Right lobe of liver (tissue), 4 donors: ENCODE data around the gene DOHH.

Source experiments
- POLR2A ChIP-seq: fragments of 450-650 bp; IDR thresholded peaks from one replicate; pipeline ENCODE4 v1.6.1; 2017; ENCODE audit warnings: antibody characterized with exemption, mild to moderate bottlenecking
- TF ChIP-seq, protein P1 (sequence below), 4 donors: fragments of 200-600 bp in 3 of 4; fragments of 450-650 bp in 1 of 4; IDR thresholded peaks; one replicate each; pipeline versions ENCODE4 v1.5.1 to v1.8.0; 2016 to 2022; ENCODE audit warnings: antibody characterized with exemption in 4 of 4, mild to moderate bottlenecking in 2 of 4
- donor health status: DM: no; HTN: no; CAD: no.
- donor health status: DM: no; HTN: no; CAD: no.
- donor health status: DM: no; HTN: yes; CAD: no.

DNA sequence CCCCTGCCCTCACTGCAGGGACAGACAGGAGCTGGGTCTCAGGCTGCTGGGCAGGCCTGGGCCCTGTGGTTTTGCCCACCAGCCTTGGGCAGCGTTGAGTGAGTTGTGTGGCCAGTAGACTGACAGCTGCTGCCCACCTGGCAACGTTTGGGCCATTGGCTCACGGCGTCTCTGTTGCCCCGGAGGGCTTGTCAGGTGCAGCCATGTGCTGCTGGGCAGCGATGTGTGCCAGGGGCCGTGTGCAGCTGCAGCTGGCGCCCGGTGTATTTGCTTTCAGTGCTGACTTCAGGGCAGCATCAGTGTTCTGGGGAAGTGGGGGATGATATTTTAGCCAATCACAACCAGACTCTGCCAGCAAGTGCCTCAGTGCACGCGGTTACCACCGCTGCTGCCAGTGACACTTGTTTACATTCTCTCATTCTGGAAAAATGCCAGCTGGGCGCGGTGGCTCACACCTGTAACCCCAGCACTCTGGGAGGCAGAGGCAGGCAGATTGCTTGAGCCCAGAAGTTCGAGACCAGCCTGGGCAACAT, 16.3 kb upstream of the DOHH start:
- TF ChIP-seq, protein P1, sequence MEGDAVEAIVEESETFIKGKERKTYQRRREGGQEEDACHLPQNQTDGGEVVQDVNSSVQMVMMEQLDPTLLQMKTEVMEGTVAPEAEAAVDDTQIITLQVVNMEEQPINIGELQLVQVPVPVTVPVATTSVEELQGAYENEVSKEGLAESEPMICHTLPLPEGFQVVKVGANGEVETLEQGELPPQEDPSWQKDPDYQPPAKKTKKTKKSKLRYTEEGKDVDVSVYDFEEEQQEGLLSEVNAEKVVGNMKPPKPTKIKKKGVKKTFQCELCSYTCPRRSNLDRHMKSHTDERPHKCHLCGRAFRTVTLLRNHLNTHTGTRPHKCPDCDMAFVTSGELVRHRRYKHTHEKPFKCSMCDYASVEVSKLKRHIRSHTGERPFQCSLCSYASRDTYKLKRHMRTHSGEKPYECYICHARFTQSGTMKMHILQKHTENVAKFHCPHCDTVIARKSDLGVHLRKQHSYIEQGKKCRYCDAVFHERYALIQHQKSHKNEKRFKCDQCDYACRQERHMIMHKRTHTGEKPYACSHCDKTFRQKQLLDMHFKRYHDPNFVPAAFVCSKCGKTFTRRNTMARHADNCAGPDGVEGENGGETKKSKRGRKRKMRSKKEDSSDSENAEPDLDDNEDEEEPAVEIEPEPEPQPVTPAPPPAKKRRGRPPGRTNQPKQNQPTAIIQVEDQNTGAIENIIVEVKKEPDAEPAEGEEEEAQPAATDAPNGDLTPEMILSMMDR (IDR thresholded peaks at IDR 0.05), result no peak
- TF ChIP-seq POLR2A, result no peak
